ENCODE data around the gene SLC6A18.

The SLC6A18 gene

GRCh38 chr5:1197876-1198666 lies 27.1 kb upstream of the SLC6A18 start:
- no peak overlapping the region for H3K9ac ChIP-seq
- H3K27ac ChIP-seq: no peak overlapping the region
- no peaks in the 10 kb centered on the region for H3K27me3 ChIP-seq (ENCODE audit: control insufficient read depth, insufficient read depth, low read length)
- no peak overlapping the region for H2AFZ ChIP-seq
- no peak overlapping the region for H3K4me2 ChIP-seq (ENCODE audit: low read length)
- no peaks in the 10 kb centered on the region for H3K79me2 ChIP-seq
- no peaks in the 10 kb centered on the region for H3K9me3 ChIP-seq (ENCODE audit: control insufficient read depth, low read length)
- no peak for TF ChIP-seq CTCF (IDR thresholded peaks at IDR 0.05)
- no peaks in the 10 kb centered on the region for H3K4me1 ChIP-seq
- H3K4me3 ChIP-seq (ENCODE audit: low read depth, low read length): no peak overlapping the region
- no peaks in the 10 kb centered on the region for H3K36me3 ChIP-seq (ENCODE audit: control insufficient read depth, insufficient read depth, low read length)

GRCh38 chr5:1199340-1199648 lies 25.9 kb upstream of the SLC6A18 start:
- H3K36me3 ChIP-seq (ENCODE audit: control insufficient read depth, insufficient read depth, low read length): no peaks in the 10 kb centered on the region
- no peaks in the 10 kb centered on the region for H3K79me2 ChIP-seq
- no peak overlapping the region for H3K4me3 ChIP-seq (ENCODE audit: low read depth, low read length)
- no peak overlapping the region for H3K9ac ChIP-seq
- no peaks in the 10 kb centered on the region for H3K9me3 ChIP-seq (ENCODE audit: control insufficient read depth, low read length)
- H3K27ac ChIP-seq: no peak overlapping the region
- TF ChIP-seq CTCF (IDR thresholded peaks at IDR 0.05): no peak
- no peaks in the 10 kb centered on the region for H3K27me3 ChIP-seq (ENCODE audit: control insufficient read depth, insufficient read depth, low read length)
- H2AFZ ChIP-seq: no peak overlapping the region
- H3K4me2 ChIP-seq (ENCODE audit: low read length): no peak overlapping the region
- no peaks in the 10 kb centered on the region for H3K4me1 ChIP-seq

DNA sequence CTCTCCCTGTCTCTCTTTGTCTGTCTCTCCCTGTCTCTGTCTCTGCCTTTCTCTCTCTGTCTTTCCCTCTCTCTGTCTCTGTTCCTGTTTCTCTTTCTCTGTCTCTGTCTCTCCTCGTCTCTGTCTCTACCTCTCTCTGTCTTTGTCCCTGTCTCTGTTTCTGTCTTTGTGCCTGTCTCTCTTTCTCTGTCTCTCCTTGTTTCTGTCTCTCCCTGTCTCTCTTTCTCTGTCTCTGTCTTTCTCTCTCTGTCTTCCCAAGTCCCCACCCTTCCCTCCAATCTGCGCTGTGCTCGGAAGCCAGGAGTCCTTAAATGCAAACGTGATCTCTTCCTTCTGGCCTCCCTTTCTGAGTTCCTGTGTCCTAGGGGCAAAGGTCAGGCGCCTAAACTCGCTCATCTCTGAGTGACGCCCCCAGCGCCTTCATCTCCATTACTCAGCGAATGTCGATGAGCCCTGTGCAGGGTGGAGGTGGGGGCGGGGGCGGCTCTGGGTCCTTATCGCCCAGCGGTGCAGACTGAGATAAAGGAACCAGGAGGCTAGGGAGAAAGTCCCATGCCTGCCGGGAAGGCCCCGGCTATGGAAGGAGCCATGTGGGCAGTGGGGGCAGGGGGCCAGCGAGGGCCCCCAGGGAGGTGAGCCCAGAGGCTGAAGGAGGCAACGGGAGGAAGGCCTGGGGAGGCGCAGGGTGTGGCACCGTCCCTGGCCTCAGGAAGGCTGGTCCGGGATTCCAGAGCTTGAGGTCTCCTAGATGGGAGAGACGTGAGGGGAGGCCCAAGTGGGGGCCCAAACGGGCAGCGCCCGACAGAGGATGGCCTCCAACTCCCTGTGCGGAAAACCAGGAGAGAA lies 25.3 kb upstream of the SLC6A18 start:
- Histone ChIP-seq H3K79me2 (no peaks in the 10 kb centered on the region), H3K27me3 (ENCODE audit: control insufficient read depth, insufficient read depth, low read length) (no peaks in the 10 kb centered on the region), H2AFZ (no peak overlapping the region), H3K4me3 (ENCODE audit: low read depth, low read length) (no peak overlapping the region), H3K27ac (no peak overlapping the region), H3K9ac (no peak overlapping the region), H3K9me3 (ENCODE audit: control insufficient read depth, low read length) (no peaks in the 10 kb centered on the region), H3K4me2 (ENCODE audit: low read length) (no peak overlapping the region), H3K4me1 (no peaks in the 10 kb centered on the region), H3K36me3 (ENCODE audit: control insufficient read depth, insufficient read depth, low read length) (no peaks in the 10 kb centered on the region)
- TF ChIP-seq CTCF (IDR thresholded peaks at IDR 0.05): no peak

GRCh38 chr5:1200495-1201326 lies 24.5 kb upstream of the SLC6A18 start:
- no peak for TF ChIP-seq CTCF (IDR thresholded peaks at IDR 0.05)
- Histone ChIP-seq H3K9me3 (ENCODE audit: control insufficient read depth, low read length) (no peaks in the 10 kb centered on the region), H3K4me1 (no peaks in the 10 kb centered on the region), H3K4me2 (ENCODE audit: low read length) (no peak overlapping the region), H3K79me2 (no peaks in the 10 kb centered on the region), H3K36me3 (ENCODE audit: control insufficient read depth, insufficient read depth, low read length) (no peaks in the 10 kb centered on the region), H3K9ac (no peak overlapping the region), H2AFZ (no peak overlapping the region), H3K27ac (no peak overlapping the region), H3K4me3 (ENCODE audit: low read depth, low read length) (no peak overlapping the region), H3K27me3 (ENCODE audit: control insufficient read depth, insufficient read depth, low read length) (no peaks in the 10 kb centered on the region)
